Measurements from ENCODE around the gene ATP6V1D. TPM values are rescaled to one million over a fixed set of nuclear protein-coding genes. Genes with fewer than 3 reads are reported as not detected.
"Not testable (repeated sequence)": the region's sequence is repeated elsewhere in the genome, so short reads cannot be mapped to it uniquely, and the experiment has no call there.

Gene ATP6V1D
- total and polyA plus RNA-seq, 2 donors: 71.1 to 103 TPM

DNA sequence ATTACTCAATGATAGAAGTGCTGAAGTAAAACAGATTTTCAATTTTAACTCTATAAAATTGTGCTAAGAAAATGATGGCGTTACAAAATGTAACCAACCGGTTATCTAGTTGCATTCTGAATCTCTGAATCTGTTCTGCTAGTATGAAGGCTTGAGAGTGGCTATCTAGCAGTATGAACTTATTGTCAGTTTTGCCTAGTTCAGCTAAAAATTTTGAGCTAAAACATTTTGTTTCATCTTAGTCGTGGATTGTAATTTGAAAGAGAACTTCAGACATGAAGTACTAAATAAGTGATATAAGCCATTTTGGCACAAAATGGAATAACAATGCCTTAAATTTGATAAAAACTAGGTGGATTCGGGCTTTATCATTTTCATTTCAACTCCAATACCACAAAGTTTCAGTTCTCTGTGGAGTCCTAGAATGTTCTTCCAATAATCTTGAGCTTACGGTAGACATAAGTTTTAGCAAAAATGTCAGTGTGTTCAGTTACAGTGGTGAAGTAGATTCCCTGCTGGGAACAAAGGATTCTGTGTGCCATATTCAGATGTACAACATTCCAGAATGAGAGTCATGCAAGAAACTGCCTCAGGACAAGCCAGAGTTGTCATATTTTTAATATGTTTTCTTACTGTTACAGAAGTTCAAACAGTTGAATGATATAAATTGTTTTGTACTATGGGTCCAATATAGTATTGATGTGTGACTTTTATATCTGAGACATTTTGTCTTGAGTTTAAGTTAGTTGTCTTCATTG lies 28.1 kb downstream of the ATP6V1D start:
- H3K36me3 ChIP-seq (ENCODE audit: control insufficient read depth in 2 of 2, insufficient read depth in 2 of 2, low read length in 1 of 2): peaks cover 7 to 44% of the 10 kb centered on the region in 2 donors
- H3K4me1 ChIP-seq (ENCODE audit: control insufficient read depth in 2 of 2, insufficient read depth in 2 of 2, low read length in 2 of 2): no peaks in the 10 kb centered on the region
- no peak for DNase-seq (ENCODE audit: low read depth in 6 of 9, low spot score in 9 of 9)
- H3K27ac ChIP-seq (ENCODE audit: low read depth in 1 of 2, low read length in 1 of 2): no peak overlapping the region
- H3K27me3 ChIP-seq (ENCODE audit: control insufficient read depth in 2 of 2, insufficient read depth in 1 of 2, low read length in 1 of 2): no peaks in the 10 kb centered on the region
- WGBS: 97% methylated on average over 5 of the region's 5 CpGs
- H3K9me3 ChIP-seq (ENCODE audit: control insufficient read depth in 2 of 2, insufficient read depth in 1 of 2, low read length in 1 of 2): no peaks in the 10 kb centered on the region
- H3K4me3 ChIP-seq (ENCODE audit: low read length in 2 of 2): no peak overlapping the region

DNA sequence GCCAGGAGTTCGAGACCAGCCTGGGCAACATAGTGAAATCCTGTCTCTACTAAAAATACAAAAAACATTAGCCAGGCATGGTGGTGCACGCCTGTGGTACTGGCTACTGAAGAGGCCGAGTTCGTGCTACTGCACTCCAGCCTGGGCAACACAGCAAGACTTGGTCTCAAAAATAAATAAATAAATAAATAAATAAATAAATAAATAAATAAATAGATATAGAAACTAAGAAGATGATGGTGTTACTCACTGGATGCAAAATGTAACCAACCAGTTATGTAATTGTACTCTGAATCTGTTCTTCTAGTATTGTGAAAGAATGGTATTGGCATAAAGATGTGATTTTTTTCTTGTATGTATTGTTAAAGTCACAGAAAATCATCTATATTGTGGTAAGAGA lies 29.9 kb downstream of the ATP6V1D start:
- not testable (repeated sequence) for H3K27me3 ChIP-seq (ENCODE audit: control insufficient read depth in 2 of 2, insufficient read depth in 1 of 2, low read length in 1 of 2); H3K4me1 ChIP-seq (ENCODE audit: control insufficient read depth in 2 of 2, insufficient read depth in 2 of 2, low read length in 2 of 2); H3K4me3 ChIP-seq (ENCODE audit: low read length in 2 of 2); H3K27ac ChIP-seq (ENCODE audit: low read depth in 1 of 2, low read length in 1 of 2); DNase-seq (ENCODE audit: low read depth in 6 of 9, low spot score in 9 of 9); H3K9me3 ChIP-seq (ENCODE audit: control insufficient read depth in 2 of 2, insufficient read depth in 1 of 2, low read length in 1 of 2)
- H3K36me3 ChIP-seq (ENCODE audit: control insufficient read depth in 2 of 2, insufficient read depth in 2 of 2, low read length in 1 of 2): peaks cover under 1 to 28% of the 10 kb centered on the region in 2 donors
- WGBS: 98% methylated on average over 4 of the region's 4 CpGs

DNA sequence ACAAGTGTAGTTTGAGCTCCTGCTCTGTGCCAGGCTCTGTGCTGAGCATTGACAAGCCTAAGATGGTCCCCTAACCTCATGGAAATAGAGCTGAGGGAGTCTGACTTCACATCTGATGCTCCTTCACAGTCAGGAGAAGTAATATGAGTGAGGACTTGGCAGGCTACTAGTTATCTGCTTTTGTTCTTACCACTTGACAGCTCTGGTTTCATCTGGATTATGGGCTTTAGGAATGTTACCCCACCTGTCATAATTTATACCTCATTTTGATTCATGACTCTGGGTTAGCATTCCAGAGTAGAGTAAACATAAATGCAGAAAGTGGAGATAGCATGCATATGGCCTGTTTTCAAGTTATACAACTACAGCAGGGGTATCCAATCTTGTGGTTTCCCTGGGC lies 40.5 kb downstream of the ATP6V1D start:
- H3K4me1 ChIP-seq (ENCODE audit: control insufficient read depth in 2 of 2, insufficient read depth in 2 of 2, low read length in 2 of 2): no peaks in the 10 kb centered on the region
- peaks cover 0 to 17% of the 10 kb centered on the region in 2 donors for H3K36me3 ChIP-seq (ENCODE audit: control insufficient read depth in 2 of 2, insufficient read depth in 2 of 2, low read length in 1 of 2)

DNA sequence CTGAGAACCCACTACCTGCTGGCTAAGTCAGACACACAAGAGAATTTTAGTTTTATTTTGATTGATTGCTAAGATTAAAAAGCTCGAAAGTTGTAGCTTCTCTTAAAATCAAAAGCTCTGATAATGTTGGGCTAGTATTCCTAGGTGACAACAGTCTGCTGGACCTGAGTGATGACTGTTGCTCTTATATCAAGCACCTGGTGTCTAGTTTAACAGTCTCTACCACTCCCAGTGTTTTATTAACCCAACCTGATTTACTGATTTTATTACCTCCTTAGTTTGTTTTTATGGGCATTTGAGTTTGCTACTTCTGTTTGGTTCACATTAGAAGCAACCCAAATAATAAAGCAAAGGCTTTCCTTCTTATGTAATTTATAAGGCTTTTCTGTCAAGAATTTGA lies 41.8 kb downstream of the ATP6V1D start:
- 99% methylated on average over 1 of the region's 1 CpG for WGBS
- peaks cover 0 to 12% of the 10 kb centered on the region in 2 donors for H3K36me3 ChIP-seq (ENCODE audit: control insufficient read depth in 2 of 2, insufficient read depth in 2 of 2, low read length in 1 of 2)
- no peak for DNase-seq (ENCODE audit: low read depth in 6 of 9, low spot score in 9 of 9)
- no peaks in the 10 kb centered on the region for H3K4me1 ChIP-seq (ENCODE audit: control insufficient read depth in 2 of 2, insufficient read depth in 2 of 2, low read length in 2 of 2)
- H3K27me3 ChIP-seq (ENCODE audit: control insufficient read depth in 2 of 2, insufficient read depth in 1 of 2, low read length in 1 of 2): no peaks in the 10 kb centered on the region
- H3K9me3 ChIP-seq (ENCODE audit: control insufficient read depth in 2 of 2, insufficient read depth in 1 of 2, low read length in 1 of 2): no peaks in the 10 kb centered on the region
- no peak overlapping the region for H3K4me3 ChIP-seq (ENCODE audit: low read length in 2 of 2)
- no peak overlapping the region for H3K27ac ChIP-seq (ENCODE audit: low read depth in 1 of 2, low read length in 1 of 2)

More for the DNA sequence above, 40.5 kb downstream of the ATP6V1D start:
- no peaks in the 10 kb centered on the region for H3K9me3 ChIP-seq (ENCODE audit: control insufficient read depth in 2 of 2, insufficient read depth in 1 of 2, low read length in 1 of 2)
- H3K27ac ChIP-seq (ENCODE audit: low read depth in 1 of 2, low read length in 1 of 2): no peak overlapping the region
- no peak for DNase-seq (ENCODE audit: low read depth in 6 of 9, low spot score in 9 of 9)
- H3K4me3 ChIP-seq (ENCODE audit: low read length in 2 of 2): no peak overlapping the region
- no peaks in the 10 kb centered on the region for H3K27me3 ChIP-seq (ENCODE audit: control insufficient read depth in 2 of 2, insufficient read depth in 1 of 2, low read length in 1 of 2)

DNA sequence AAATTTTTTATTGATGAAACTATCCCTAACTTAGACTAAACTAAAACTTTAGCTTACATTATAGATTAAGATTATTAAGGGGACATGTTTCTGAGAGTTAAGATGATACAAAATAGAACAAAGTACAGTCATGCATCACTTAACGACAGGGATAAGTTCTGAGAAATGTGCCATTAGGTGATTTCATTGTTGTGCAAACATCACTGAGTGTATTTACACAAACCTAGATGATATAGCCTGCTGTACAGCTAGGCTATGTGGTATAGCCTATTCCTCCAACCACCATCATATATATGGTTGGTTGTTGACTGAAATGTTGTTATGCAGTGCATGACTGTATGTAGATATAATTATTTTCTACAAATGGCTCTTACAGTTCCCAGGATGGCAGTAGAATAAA lies 46.5 kb downstream of the ATP6V1D start:
- Histone ChIP-seq H3K27me3 (ENCODE audit: control insufficient read depth in 2 of 2, insufficient read depth in 1 of 2, low read length in 1 of 2) (no peaks in the 10 kb centered on the region), H3K27ac (ENCODE audit: low read depth in 1 of 2, low read length in 1 of 2) (no peak overlapping the region), H3K4me1 (ENCODE audit: control insufficient read depth in 2 of 2, insufficient read depth in 2 of 2, low read length in 2 of 2) (no peaks in the 10 kb centered on the region), H3K4me3 (ENCODE audit: low read length in 2 of 2) (no peak overlapping the region), H3K36me3 (ENCODE audit: control insufficient read depth in 2 of 2, insufficient read depth in 2 of 2, low read length in 1 of 2) (peaks cover 0 to 4% of the 10 kb centered on the region in 2 donors), H3K9me3 (ENCODE audit: control insufficient read depth in 2 of 2, insufficient read depth in 1 of 2, low read length in 1 of 2) (no peaks in the 10 kb centered on the region)
- WGBS: 99% methylated on average over 1 of the region's 1 CpG
- DNase-seq (ENCODE audit: low read depth in 6 of 9, low spot score in 9 of 9): no peak

DNA sequence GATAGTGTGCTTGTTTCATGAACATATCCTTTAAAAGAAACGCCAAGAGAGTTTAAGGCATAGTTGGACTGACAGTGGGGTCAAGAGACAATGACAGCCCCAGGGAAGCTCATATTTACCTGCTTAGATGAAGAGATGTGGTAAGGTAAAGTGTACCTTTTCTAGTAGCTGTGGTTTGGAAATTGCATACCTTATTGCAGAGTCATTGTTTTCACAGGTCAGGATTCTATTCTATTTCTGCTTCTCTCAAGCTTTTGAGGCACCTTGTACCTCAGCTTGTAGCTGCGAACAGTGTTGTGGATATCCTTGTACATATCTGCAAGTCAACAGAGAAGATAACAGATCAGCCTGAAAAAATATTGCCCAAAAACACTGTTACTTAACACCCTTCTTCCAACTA lies 47.7 kb downstream of the ATP6V1D start:
- no peak overlapping the region for H3K27ac ChIP-seq (ENCODE audit: low read depth in 1 of 2, low read length in 1 of 2)
- no peak overlapping the region for H3K4me3 ChIP-seq (ENCODE audit: low read length in 2 of 2)
- H3K36me3 ChIP-seq (ENCODE audit: control insufficient read depth in 2 of 2, insufficient read depth in 2 of 2, low read length in 1 of 2): no peaks in the 10 kb centered on the region
- WGBS: 96% methylated on average over 2 of the region's 2 CpGs
- no peaks in the 10 kb centered on the region for H3K27me3 ChIP-seq (ENCODE audit: control insufficient read depth in 2 of 2, insufficient read depth in 1 of 2, low read length in 1 of 2)
- no peaks in the 10 kb centered on the region for H3K9me3 ChIP-seq (ENCODE audit: control insufficient read depth in 2 of 2, insufficient read depth in 1 of 2, low read length in 1 of 2)
- no peaks in the 10 kb centered on the region for H3K4me1 ChIP-seq (ENCODE audit: control insufficient read depth in 2 of 2, insufficient read depth in 2 of 2, low read length in 2 of 2)
- DNase-seq (ENCODE audit: low read depth in 6 of 9, low spot score in 9 of 9): no peak

Other genes with a start within 250 kb of the ATP6V1D start
- 0.24 TPM for gene GARIN2, start 170.4 kb downstream of the ATP6V1D start, total RNA-seq
- gene GARIN2, start 170.4 kb downstream of the ATP6V1D start, polyA plus RNA-seq: 0.05 TPM
- gene PALS1, start 118.4 kb downstream of the ATP6V1D start, total RNA-seq: 17.3 TPM
- gene PALS1, start 118.4 kb downstream of the ATP6V1D start, polyA plus RNA-seq: 7.2 TPM
- 130 TPM for gene EIF2S1, start 524 bp upstream of the ATP6V1D start, total RNA-seq
- gene EIF2S1, start 524 bp upstream of the ATP6V1D start, polyA plus RNA-seq: 42.7 TPM
- gene PLEK2, start 52.4 kb upstream of the ATP6V1D start, total RNA-seq: 34.0 TPM
- 22.0 TPM for gene PLEK2, start 52.4 kb upstream of the ATP6V1D start, polyA plus RNA-seq
- 13.7 TPM for gene TMEM229B, start 128.9 kb upstream of the ATP6V1D start, total RNA-seq
- gene TMEM229B, start 128.9 kb upstream of the ATP6V1D start, polyA plus RNA-seq: 6.6 TPM
- 2.0 TPM for gene PLEKHH1, start 173.5 kb upstream of the ATP6V1D start, total RNA-seq
- gene PLEKHH1, start 173.5 kb upstream of the ATP6V1D start, polyA plus RNA-seq: 10.7 TPM
- 20.7 TPM for gene PIGH, start 240.5 kb upstream of the ATP6V1D start, total RNA-seq
- 43.5 TPM for gene PIGH, start 240.5 kb upstream of the ATP6V1D start, polyA plus RNA-seq

Data from thymus (tissue), 11 donors.